Forelimb muscle (tissue), 1 donor: Measurements from ENCODE around the gene STK38L. TPM values are rescaled to one million over a fixed set of nuclear protein-coding genes. Genes with fewer than 3 reads are reported as not detected.
"Not testable (repeated sequence)": the region's sequence is repeated elsewhere in the genome, so short reads cannot be mapped to it uniquely, and the experiment has no call there.

Source experiments
- DNase-seq: peaks from one replicate; pipeline ENCODE4 v3.0.0-alpha.2; 2013; ENCODE audit warnings: low read depth
- polyA plus RNA-seq: library from polyadenylated mRNA; unstranded; fragments of 120-200 nt; gene quantifications from one replicate; pipeline ENCODE4 v1.2.1, GENCODE V29; 2013; ENCODE audit not compliant: insufficient read length

STK38L gene
- polyA plus RNA-seq, 1 donor, result 26.9 TPM

- DNase-seq, result no peak
Observed at GRCh38 chr12:27226407-27226929, 17.6 kb upstream of the STK38L start.

GRCh38 chr12:27229367-27229766 is 14.7 kb upstream of the STK38L start:
- no peak for DNase-seq

- DNase-seq, result not testable (repeated sequence)
Observed at GRCh38 chr12:27231374-27231773, 12.7 kb upstream of the STK38L start.

GRCh38 chr12:27233814-27234213 is 10.3 kb upstream of the STK38L start:
- no peak for DNase-seq

- DNase-seq, result no peak
Observed at GRCh38 chr12:27236498-27236897, 7.6 kb upstream of the STK38L start.

GRCh38 chr12:27237790-27238771 is 6.0 kb upstream of the STK38L start:
- no peak for DNase-seq

GRCh38 chr12:27243006-27243405 is 1.1 kb upstream of the STK38L start:
- no peak for DNase-seq

GRCh38 chr12:27244689-27245488 is 803 bp downstream of the STK38L start:
- no peak for DNase-seq

- no peak for DNase-seq
Observed at GRCh38 chr12:27246141-27246540, 2.1 kb downstream of the STK38L start.

- no peak for DNase-seq
Observed at GRCh38 chr12:27246774-27247173, 2.7 kb downstream of the STK38L start.

- no peak for DNase-seq
Observed at GRCh38 chr12:27252934-27253333, 8.8 kb downstream of the STK38L start.

GRCh38 chr12:27253347-27253746 is 9.3 kb downstream of the STK38L start:
- DNase-seq, result no peak

GRCh38 chr12:27255806-27256205 is 11.7 kb downstream of the STK38L start:
- DNase-seq, result no peak

- DNase-seq, result no peak
Observed at GRCh38 chr12:27257104-27257843, 13.2 kb downstream of the STK38L start.

- DNase-seq, result no peak
Observed at GRCh38 chr12:27260746-27261145, 16.7 kb downstream of the STK38L start.

GRCh38 chr12:27261866-27262265 is 17.8 kb downstream of the STK38L start:
- no peak for DNase-seq

GRCh38 chr12:27270148-27270547 is 26.1 kb downstream of the STK38L start:
- DNase-seq, result no peak

GRCh38 chr12:27271206-27271605 is 27.1 kb downstream of the STK38L start:
- DNase-seq, result no peak

- no peak for DNase-seq
Observed at GRCh38 chr12:27272373-27273028, 28.4 kb downstream of the STK38L start.

- DNase-seq, result no peak
Observed at GRCh38 chr12:27273114-27273513, 29.0 kb downstream of the STK38L start.

GRCh38 chr12:27274706-27275105 is 30.6 kb downstream of the STK38L start:
- no peak for DNase-seq
